Measurements from ENCODE around the gene CD82.

DNA sequence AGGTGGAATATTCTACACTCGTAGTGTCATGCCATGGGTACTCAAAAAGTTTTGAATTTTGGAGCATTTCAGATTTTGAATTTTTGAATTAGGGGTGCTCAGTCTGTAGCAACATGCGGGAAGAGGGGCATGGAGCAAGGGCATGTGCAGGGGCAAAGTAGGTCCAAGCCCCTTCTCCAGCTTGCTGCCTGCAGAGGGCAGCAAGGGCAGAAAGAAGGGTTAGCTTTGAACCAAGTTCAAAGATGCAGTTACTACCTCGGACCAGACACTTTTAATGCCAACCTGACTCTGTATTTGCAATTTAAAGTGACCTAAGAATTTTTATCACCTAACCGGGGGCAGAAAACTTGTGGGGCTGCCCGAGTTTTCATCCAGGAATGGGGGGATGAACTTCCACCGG, 68.2 kb downstream of the CD82 start:
- TF ChIP-seq, protein P1, sequence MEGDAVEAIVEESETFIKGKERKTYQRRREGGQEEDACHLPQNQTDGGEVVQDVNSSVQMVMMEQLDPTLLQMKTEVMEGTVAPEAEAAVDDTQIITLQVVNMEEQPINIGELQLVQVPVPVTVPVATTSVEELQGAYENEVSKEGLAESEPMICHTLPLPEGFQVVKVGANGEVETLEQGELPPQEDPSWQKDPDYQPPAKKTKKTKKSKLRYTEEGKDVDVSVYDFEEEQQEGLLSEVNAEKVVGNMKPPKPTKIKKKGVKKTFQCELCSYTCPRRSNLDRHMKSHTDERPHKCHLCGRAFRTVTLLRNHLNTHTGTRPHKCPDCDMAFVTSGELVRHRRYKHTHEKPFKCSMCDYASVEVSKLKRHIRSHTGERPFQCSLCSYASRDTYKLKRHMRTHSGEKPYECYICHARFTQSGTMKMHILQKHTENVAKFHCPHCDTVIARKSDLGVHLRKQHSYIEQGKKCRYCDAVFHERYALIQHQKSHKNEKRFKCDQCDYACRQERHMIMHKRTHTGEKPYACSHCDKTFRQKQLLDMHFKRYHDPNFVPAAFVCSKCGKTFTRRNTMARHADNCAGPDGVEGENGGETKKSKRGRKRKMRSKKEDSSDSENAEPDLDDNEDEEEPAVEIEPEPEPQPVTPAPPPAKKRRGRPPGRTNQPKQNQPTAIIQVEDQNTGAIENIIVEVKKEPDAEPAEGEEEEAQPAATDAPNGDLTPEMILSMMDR (IDR thresholded peaks at IDR 0.05; ENCODE audit: low read depth, low read length, poor library complexity, severe bottlenecking), result no peak
- no peak for TF ChIP-seq EZH2phosphoT487 (IDR thresholded peaks at IDR 0.05; ENCODE audit: borderline replicate concordance, low read length)

Data from DOHH2 (cell line).